ENCODE data around the gene P2RX6.

- TF ChIP-seq MAX (IDR thresholded peaks at IDR 0.05) = no peak
- TF ChIP-seq CTCF (IDR thresholded peaks at IDR 0.05; ENCODE audit: low read depth, low read length, missing input control) = no peak
- TF ChIP-seq YY1 (IDR thresholded peaks at IDR 0.05) = no peak
- no peak for TF ChIP-seq RAD21 (IDR thresholded peaks at IDR 0.05)
- no peak for TF ChIP-seq ATF3 (IDR thresholded peaks at IDR 0.05)
- no peak for TF ChIP-seq ZBTB33 (IDR thresholded peaks at IDR 0.05)
- TF ChIP-seq JUND (IDR thresholded peaks at IDR 0.05) = no peak
- peak; percentile 99 for TF ChIP-seq REST (IDR thresholded peaks at IDR 0.05)
- no peak for TF ChIP-seq TAF1 (conservative IDR thresholded peaks at IDR 0.05)
- no peak for TF ChIP-seq HNF4A (conservative IDR thresholded peaks at IDR 0.05)
Measured at GRCh38 chr22:21009638-21010425, 5.1 kb upstream of the P2RX6 start.
